Stimulated activated CD8-positive, alpha-beta memory T cell treated with anti-CD3 and anti-CD28 coated beads, Interleukin-7, amount 100 ng/mL, for 24 hours (primary cell): Measurements from ENCODE around the gene MAP3K12.
"Not testable (repeated sequence)": the region's sequence is repeated elsewhere in the genome, so short reads cannot be mapped to it uniquely, and the experiment has no call there.

Experiments used
- DNase-seq: peaks from one replicate; pipeline ENCODE4 v3.0.0-alpha.2; 2020; ENCODE audit warnings: low read depth

MAP3K12 gene

GRCh38 chr12:53489242-53489864 is 9.9 kb downstream of the MAP3K12 start:
- no peak for DNase-seq

- DNase-seq: no peak
Observed at GRCh38 chr12:53486736-53487487, 12.3 kb downstream of the MAP3K12 start.

- no peak for DNase-seq
Observed at GRCh38 chr12:53485955-53486735, 13.1 kb downstream of the MAP3K12 start.

- DNase-seq: no peak
Observed at GRCh38 chr12:53484686-53485575, 14.3 kb downstream of the MAP3K12 start.

- DNase-seq: no peak
Observed at GRCh38 chr12:53483979-53484377, 15.3 kb downstream of the MAP3K12 start.

- no peak for DNase-seq
Observed at GRCh38 chr12:53483225-53483978, 15.9 kb downstream of the MAP3K12 start.

GRCh38 chr12:53482626-53483168 is 16.6 kb downstream of the MAP3K12 start:
- no peak for DNase-seq

- no peak for DNase-seq
Observed at GRCh38 chr12:53481939-53482586, 17.2 kb downstream of the MAP3K12 start.

- DNase-seq: not testable (repeated sequence)
Observed at GRCh38 chr12:53481458-53481857, 17.8 kb downstream of the MAP3K12 start.

- no peak for DNase-seq
Observed at GRCh38 chr12:53480491-53481442, 18.5 kb downstream of the MAP3K12 start.

- DNase-seq: no peak
Observed at GRCh38 chr12:53479331-53479730, 19.9 kb downstream of the MAP3K12 start.

GRCh38 chr12:53478865-53479264 is 20.4 kb downstream of the MAP3K12 start:
- DNase-seq: no peak

- no peak for DNase-seq
Observed at GRCh38 chr12:53476769-53477209, 22.5 kb downstream of the MAP3K12 start.

GRCh38 chr12:53474819-53475218 is 24.4 kb downstream of the MAP3K12 start:
- DNase-seq: no peak

- no peak for DNase-seq
Observed at GRCh38 chr12:53474077-53474476, 25.2 kb downstream of the MAP3K12 start.

GRCh38 chr12:53472056-53472582 is 27.1 kb downstream of the MAP3K12 start:
- DNase-seq: no peak

GRCh38 chr12:53468282-53468681 is 31.0 kb downstream of the MAP3K12 start:
- DNase-seq: no peak

- DNase-seq: no peak
Observed at GRCh38 chr12:53467880-53468279, 31.4 kb downstream of the MAP3K12 start.

GRCh38 chr12:53467082-53467481 is 32.2 kb downstream of the MAP3K12 start:
- DNase-seq: no peak
